GM12875 (cell line): ENCODE results near the gene SCYGR3.

ENCODE experiments used
- H3K4me3 ChIP-seq: one replicate; pipeline ENCODE4 v1.5.1; 2011; ENCODE audit warnings: low read depth, low read length, control low read depth
- CTCF ChIP-seq: IDR thresholded peaks from 2 replicates; pipeline ENCODE4 v1.5.1; 2011; ENCODE audit warnings: low read depth, mild to moderate bottlenecking, control low read depth, inconsistent platforms, low read length, moderate library complexity, borderline replicate concordance; ENCODE audit not compliant: insufficient read depth

SCYGR3 gene

GRCh38 chr2:227615181-227615580 is 541 bp upstream of the SCYGR3 start:
- no peak overlapping the region for H3K4me3 ChIP-seq
- TF ChIP-seq CTCF, result no peak

GRCh38 chr2:227614246-227614645 is 394 bp downstream of the SCYGR3 start:
- H3K4me3 ChIP-seq, result no peak overlapping the region
- no peak for TF ChIP-seq CTCF

GRCh38 chr2:227613272-227613660 is 1.4 kb downstream of the SCYGR3 start:
- H3K4me3 ChIP-seq, result no peak overlapping the region
- TF ChIP-seq CTCF, result no peak

- H3K4me3 ChIP-seq, result no peak overlapping the region
- TF ChIP-seq CTCF, result no peak
Measured at GRCh38 chr2:227612546-227613271, 1.9 kb downstream of the SCYGR3 start.

- no peak for TF ChIP-seq CTCF
- no peak overlapping the region for H3K4me3 ChIP-seq
Measured at GRCh38 chr2:227610123-227610522, 4.5 kb downstream of the SCYGR3 start.

- no peak overlapping the region for H3K4me3 ChIP-seq
Measured at GRCh38 chr2:227608561-227609338, 5.9 kb downstream of the SCYGR3 start.

More at GRCh38 chr2:227608561-227609338, 5.9 kb downstream of the SCYGR3 start:
- TF ChIP-seq CTCF, result no peak
